ENCODE results near the gene KLHL26. TPM values are rescaled to one million over a fixed set of nuclear protein-coding genes. Genes with fewer than 3 reads are reported as not detected.

The KLHL26 gene
- total RNA-seq, 1 experiment from 2014 or later = 8.4 TPM

DNA sequence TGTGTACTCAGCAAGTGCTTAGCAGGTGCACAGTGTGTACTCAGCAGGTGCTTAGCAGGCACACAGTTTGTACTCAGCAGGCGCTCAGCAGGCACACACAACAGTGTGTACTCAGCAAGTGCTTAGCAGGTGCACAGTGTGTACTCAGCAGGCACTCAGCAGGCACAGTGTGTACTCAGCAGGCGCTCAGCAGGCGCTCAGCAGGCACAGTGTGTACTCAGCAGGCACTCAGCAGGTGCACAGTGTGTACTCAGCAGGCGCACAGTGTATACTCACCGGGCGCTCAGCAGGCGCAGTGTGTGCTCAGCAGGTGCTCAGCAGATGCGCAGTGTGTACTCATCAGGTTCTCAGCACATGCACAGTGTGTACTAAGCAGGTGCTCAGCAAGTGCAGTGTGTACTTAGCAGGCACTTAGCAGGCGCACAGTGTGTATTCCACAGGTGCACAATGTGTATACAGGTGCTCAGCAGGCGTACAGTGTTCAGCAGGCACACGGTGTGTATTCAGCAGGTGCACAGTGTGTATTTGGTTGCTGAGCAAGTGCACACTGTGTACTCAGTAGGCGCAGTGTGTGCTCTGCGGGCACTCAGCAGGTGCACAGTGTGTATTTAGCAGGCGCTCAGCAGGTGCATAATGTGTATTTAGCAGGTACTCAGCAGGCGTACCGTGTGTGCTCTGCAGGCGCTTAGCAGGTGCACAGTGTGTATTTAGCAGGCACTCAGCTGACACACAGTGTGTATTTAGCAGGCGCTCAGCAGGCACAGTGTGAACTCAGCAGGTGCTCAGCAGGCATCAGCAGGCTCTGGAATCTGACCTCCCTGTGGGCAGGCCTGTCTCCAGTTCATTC, 61.7 kb downstream of the KLHL26 start:
- ATAC-seq (0 out of 2 replicates have a peak, but pooled peaks have one; percentile 4), DNase-seq (peak; percentile 30)
- H3K79me2 ChIP-seq (ENCODE audit: low read length) = peaks cover 47% of the 10 kb centered on the region
- no peak overlapping the region for H3K4me2 ChIP-seq (ENCODE audit: low read length)
- CTCF ChIA-PET = no interaction called here
- no TSS peak for BruUV-seq (replicated peaks)
- H3K36me3 ChIP-seq (ENCODE audit: low read depth, low read length) = no peaks in the 10 kb centered on the region
- no peaks in the 10 kb centered on the region for H3K27me3 ChIP-seq (ENCODE audit: low read length)
- intact Hi-C loops (cut with micrococcal nuclease) = no loop called here
- peaks cover 19% of the 10 kb centered on the region for H3K4me1 ChIP-seq (ENCODE audit: insufficient read depth, low read length)
- H3F3A ChIP-seq (ENCODE audit: low read length, unreplicated experiment) = no peaks in the 10 kb centered on the region
- no peaks in the 10 kb centered on the region for H3K9me2 ChIP-seq (replicated peaks; ENCODE audit: low read length)
- H3K27ac ChIP-seq (ENCODE audit: low read length) = no peak overlapping the region
- POLR2A ChIA-PET (ENCODE audit: unreplicated experiment) = no interaction called here
- H3K9me3 ChIP-seq (ENCODE audit: low read length) = no peaks in the 10 kb centered on the region
- H3K4me3 ChIP-seq (ENCODE audit: low read length) = no peak overlapping the region
- H2AFZ ChIP-seq (ENCODE audit: low read length) = no peak overlapping the region
- TF ChIP-seq, protein P1, sequence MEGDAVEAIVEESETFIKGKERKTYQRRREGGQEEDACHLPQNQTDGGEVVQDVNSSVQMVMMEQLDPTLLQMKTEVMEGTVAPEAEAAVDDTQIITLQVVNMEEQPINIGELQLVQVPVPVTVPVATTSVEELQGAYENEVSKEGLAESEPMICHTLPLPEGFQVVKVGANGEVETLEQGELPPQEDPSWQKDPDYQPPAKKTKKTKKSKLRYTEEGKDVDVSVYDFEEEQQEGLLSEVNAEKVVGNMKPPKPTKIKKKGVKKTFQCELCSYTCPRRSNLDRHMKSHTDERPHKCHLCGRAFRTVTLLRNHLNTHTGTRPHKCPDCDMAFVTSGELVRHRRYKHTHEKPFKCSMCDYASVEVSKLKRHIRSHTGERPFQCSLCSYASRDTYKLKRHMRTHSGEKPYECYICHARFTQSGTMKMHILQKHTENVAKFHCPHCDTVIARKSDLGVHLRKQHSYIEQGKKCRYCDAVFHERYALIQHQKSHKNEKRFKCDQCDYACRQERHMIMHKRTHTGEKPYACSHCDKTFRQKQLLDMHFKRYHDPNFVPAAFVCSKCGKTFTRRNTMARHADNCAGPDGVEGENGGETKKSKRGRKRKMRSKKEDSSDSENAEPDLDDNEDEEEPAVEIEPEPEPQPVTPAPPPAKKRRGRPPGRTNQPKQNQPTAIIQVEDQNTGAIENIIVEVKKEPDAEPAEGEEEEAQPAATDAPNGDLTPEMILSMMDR (conservative IDR thresholded peaks at IDR 0.05; ENCODE audit: low read depth, low read length) = no peak
- no peak for TF ChIP-seq EZH2phosphoT487 (IDR thresholded peaks at IDR 0.05; ENCODE audit: borderline replicate concordance, low read length)
- TF ChIP-seq EZH2 (IDR thresholded peaks at IDR 0.05; ENCODE audit: low read length, unreplicated experiment) = no peak
- H4K20me1 ChIP-seq (ENCODE audit: low read length) = peaks cover 16% of the 10 kb centered on the region; the same call in 1 of the 2 replicates
- H3K9ac ChIP-seq (ENCODE audit: low read length) = no peak overlapping the region

DNA sequence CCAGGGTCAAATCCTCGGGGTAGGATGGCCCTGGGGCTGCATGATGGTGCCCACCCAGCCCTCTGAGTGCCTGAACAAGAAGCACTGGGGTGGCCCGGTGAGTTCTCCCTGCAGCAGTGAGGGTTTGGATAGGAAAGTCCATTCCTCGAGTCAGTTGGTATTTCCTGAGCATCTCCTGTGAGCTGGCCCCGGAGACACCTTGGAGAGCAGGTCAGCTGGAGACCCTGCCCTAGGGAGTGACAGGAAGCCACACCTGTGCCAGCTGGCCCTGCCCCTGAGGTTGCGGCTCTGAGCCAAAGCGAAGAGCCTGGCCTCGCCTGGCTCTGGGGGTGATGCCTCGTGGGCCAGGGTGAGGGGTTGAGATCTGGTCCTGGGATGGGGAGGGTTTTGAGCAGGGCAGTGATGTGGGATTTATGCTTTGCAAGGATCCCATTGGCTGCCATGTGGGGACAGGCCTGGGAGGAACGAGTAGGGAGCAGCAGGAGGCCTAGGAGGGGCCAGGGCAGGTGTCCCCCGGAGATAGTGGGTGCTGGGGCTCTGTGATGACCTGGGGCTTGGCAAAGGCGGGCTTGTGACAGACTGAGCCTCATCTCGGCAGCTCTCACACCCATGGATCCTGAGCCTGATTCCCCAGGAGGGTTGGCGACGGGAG, 62.7 kb downstream of the KLHL26 start:
- Histone ChIP-seq H3K9me2 (replicated peaks; ENCODE audit: low read length) (no peaks in the 10 kb centered on the region), H3K4me3 (ENCODE audit: low read length) (no peak overlapping the region), H3K4me1 (ENCODE audit: insufficient read depth, low read length) (peaks cover 19% of the 10 kb centered on the region), H3K27me3 (ENCODE audit: low read length) (no peaks in the 10 kb centered on the region), H3K36me3 (ENCODE audit: low read depth, low read length) (no peaks in the 10 kb centered on the region), H3F3A (ENCODE audit: low read length, unreplicated experiment) (no peaks in the 10 kb centered on the region), H3K4me2 (ENCODE audit: low read length) (peak overlapping the region; percentile 93), H4K20me1 (ENCODE audit: low read length) (peaks cover 16% of the 10 kb centered on the region; the same call in 1 of the 2 replicates), H3K9me3 (ENCODE audit: low read length) (no peaks in the 10 kb centered on the region), H3K27ac (ENCODE audit: low read length) (no peak overlapping the region), H3K9ac (ENCODE audit: low read length) (no peak overlapping the region), H2AFZ (ENCODE audit: low read length) (no peak overlapping the region), H3K79me2 (ENCODE audit: low read length) (peaks cover 50% of the 10 kb centered on the region)
- no TSS peak for BruUV-seq (replicated peaks)
- DNase-seq (peak; percentile 31), ATAC-seq (peak; percentile 40)
- ChIA-PET CTCF (no interaction called here), POLR2A (ENCODE audit: unreplicated experiment) (no interaction called here)
- intact Hi-C loops (cut with micrococcal nuclease) = no loop called here
- TF ChIP-seq EZH2 (IDR thresholded peaks at IDR 0.05; ENCODE audit: low read length, unreplicated experiment) = no peak
- TF ChIP-seq EZH2phosphoT487 (IDR thresholded peaks at IDR 0.05; ENCODE audit: borderline replicate concordance, low read length) = no peak
- TF ChIP-seq, protein P1 (conservative IDR thresholded peaks at IDR 0.05; ENCODE audit: low read depth, low read length) = no peak
